ENCODE measurements around the gene TEAD1.

DNA sequence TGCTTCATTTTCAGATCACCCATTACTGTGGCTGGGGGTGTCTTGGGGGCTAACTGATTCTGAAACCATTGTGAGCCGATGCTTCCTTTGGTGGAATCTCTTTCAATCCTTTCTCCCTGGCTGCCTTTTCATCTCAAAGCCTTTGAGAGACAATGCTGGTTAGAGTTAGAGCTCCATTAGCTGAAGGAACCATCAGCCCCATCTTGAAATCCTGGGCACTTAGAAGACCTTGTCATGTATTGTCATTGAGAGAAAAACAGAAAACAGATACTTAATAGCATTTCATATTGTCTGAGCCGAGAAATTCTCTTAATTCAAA lies 6.7 kb downstream of the TEAD1 start:
- TF ChIP-seq, protein P1, sequence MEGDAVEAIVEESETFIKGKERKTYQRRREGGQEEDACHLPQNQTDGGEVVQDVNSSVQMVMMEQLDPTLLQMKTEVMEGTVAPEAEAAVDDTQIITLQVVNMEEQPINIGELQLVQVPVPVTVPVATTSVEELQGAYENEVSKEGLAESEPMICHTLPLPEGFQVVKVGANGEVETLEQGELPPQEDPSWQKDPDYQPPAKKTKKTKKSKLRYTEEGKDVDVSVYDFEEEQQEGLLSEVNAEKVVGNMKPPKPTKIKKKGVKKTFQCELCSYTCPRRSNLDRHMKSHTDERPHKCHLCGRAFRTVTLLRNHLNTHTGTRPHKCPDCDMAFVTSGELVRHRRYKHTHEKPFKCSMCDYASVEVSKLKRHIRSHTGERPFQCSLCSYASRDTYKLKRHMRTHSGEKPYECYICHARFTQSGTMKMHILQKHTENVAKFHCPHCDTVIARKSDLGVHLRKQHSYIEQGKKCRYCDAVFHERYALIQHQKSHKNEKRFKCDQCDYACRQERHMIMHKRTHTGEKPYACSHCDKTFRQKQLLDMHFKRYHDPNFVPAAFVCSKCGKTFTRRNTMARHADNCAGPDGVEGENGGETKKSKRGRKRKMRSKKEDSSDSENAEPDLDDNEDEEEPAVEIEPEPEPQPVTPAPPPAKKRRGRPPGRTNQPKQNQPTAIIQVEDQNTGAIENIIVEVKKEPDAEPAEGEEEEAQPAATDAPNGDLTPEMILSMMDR (IDR thresholded peaks at IDR 0.05) = no peak
- TF ChIP-seq POLR2A (IDR thresholded peaks at IDR 0.05) = no peak
